H1 (cell line): Measurements from ENCODE around the gene RAB3A. TPM values are rescaled to one million over a fixed set of nuclear protein-coding genes. Genes with fewer than 3 reads are reported as not detected.

Experiments
- HDAC2 ChIP-seq, 2 experiments: fragments of 300-600 bp in 1 of 2; sonication (generic) in 1 of 2; IDR thresholded peaks; 2 replicates each; pipeline ENCODE4 v1.6.1; 2011 to 2012; ENCODE audit warnings: low read depth in 2 of 2, low read length in 2 of 2, mild to moderate bottlenecking in 2 of 2, moderate library complexity in 2 of 2, borderline replicate concordance in 1 of 2, inconsistent platforms in 1 of 2
- SIN3A ChIP-seq, 2 experiments: IDR thresholded peaks in 1 of 2; conservative IDR thresholded peaks in 1 of 2; 2 replicates each; pipeline ENCODE4 v1.6.1; 2011 to 2012; ENCODE audit warnings: low read length in 2 of 2, improper control_type of control experiment in 1 of 2, low read depth in 1 of 2, mild to moderate bottlenecking in 1 of 2
- polyA plus RNA-seq, 7 experiments: library from polyadenylated mRNA; depleted of rRNA in 3 of 7; stranded (reverse) in 5 of 7; unstranded in 2 of 7; fragments of >200 nt in 5 of 7; fragments of 200-250 nt in 2 of 7; gene quantifications; 1 replicate in 5 of 7; 2 replicates in 1 of 7; 4 replicates in 1 of 7; pipeline versions ENCODE4 v1.2.1 to v1.2.3, GENCODE V29; 2011 to 2013; ENCODE audit warnings: missing spikeins in 2 of 7, mixed read lengths in 2 of 7
- total RNA-seq: library from RNA; stranded (reverse); fragmentation: NEBNext Ultra II Directional; extraction: Animal tissue kit (Norgen Biotek cat#: 25700); gene quantifications from 2 replicates; pipeline ENCODE4 v1.2.1, GENCODE V29; 2021
- TF ChIP-seq, protein P1 (sequence below): IDR thresholded peaks from 2 replicates; pipeline ENCODE4 v1.6.1; 2011; ENCODE audit warnings: low read length, improper control_type of control experiment

RAB3A gene
- total and polyA plus RNA-seq, 2 of the 8 experiments (the other 6 are each of a cell fraction or from before 2014, with no cell fraction given): 13.6 to 14.2 TPM

DNA sequence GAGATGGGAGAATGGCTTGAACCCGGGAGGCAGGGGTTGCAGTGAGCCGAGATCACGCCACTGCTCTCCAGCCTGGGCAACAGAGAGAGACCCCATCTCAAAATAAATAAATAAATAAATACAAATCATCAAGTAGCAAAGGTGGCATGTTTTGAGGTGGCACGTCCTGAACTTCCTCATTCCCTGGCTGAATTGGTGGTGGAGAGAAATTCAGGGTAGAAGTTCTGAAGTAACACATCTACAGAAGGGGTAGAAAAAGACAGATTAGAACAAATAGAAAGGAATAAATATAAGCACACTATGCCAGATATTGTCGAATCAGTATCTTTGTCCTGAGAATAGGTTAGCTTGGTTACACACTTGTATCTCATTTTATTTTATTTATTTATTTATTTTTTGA, 23.9 kb downstream of the RAB3A start (continued):
- TF ChIP-seq, protein P1, sequence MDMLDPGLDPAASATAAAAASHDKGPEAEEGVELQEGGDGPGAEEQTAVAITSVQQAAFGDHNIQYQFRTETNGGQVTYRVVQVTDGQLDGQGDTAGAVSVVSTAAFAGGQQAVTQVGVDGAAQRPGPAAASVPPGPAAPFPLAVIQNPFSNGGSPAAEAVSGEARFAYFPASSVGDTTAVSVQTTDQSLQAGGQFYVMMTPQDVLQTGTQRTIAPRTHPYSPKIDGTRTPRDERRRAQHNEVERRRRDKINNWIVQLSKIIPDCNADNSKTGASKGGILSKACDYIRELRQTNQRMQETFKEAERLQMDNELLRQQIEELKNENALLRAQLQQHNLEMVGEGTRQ: no peak
- TF ChIP-seq HDAC2 (IDR thresholded peaks at IDR 0.05; ENCODE audit: borderline replicate concordance in 1 of 2, low read depth in 2 of 2, low read length in 2 of 2) (no peak), SIN3A (conservative IDR thresholded peaks at IDR 0.05 in 1 of 2, IDR thresholded peaks at IDR 0.05 in 1 of 2; ENCODE audit: low read depth in 1 of 2, low read length in 2 of 2) (no peak)
